ENCODE measurements around the gene STAC2.

Gene STAC2

DNA sequence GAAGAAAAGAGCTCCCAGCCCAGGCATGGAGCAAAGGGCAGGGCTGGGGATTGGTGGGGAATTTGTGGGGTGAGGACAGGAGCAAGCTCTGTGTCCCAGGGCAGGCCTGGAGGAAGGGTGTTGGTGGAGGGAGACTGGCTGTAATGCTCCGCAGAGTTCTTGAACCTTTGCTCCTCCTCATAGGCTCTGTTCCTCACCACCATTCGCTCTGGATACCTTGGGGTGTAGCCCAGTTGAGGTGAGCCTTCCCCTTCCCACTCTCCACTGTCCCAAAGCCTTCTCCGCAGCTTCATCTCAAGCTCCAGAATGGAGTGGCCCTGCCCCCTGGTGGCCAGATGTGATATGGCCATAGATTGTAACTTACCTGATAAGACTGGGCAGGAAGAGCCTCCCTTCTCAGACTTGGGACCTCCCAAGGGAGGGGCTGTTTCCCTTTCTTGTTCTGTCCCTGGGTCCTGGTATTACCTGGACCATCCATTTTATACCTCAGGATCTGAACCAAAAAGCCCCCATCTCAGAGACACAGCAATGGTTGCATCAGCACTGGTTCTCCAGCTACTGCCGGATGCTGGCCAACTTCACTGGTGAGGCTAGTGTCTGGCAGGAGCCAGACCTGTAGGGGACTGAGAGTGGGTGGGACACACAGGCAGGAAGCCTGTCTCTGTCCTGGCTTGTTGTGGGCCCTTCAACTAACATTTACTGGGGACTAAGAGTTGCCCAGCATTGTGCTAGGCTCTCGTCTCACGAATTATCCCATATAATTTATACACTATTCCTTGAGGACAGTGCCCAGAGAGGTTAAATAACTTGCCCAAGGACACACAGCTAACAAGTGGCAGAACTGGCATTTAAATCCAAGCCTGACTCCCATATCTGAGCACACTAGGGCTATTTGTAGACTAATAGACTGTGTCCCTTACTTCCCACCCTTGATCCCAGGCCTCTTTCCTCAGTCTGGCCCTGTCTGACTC lies 19.1 kb upstream of the STAC2 start:
- Histone ChIP-seq H3K27ac (ENCODE audit: low read depth, low read length) (no peak overlapping the region), H3K36me3 (ENCODE audit: control insufficient read depth in 1 of 2, insufficient read depth in 2 of 2, low read length in 2 of 2) (no peaks in the 10 kb centered on the region), H3K4me3 (ENCODE audit: low read depth in 1 of 2, low read length in 2 of 2) (no peak overlapping the region), H3K9me3 (ENCODE audit: control insufficient read depth in 1 of 2, low read length in 2 of 2) (no peaks in the 10 kb centered on the region), H3K4me1 (ENCODE audit: control insufficient read depth in 1 of 2, insufficient read depth in 2 of 2, low read length in 2 of 2) (peaks cover 0 to 4% of the 10 kb centered on the region in 2 donors), H3K27me3 (ENCODE audit: control insufficient read depth in 1 of 2, insufficient read depth in 2 of 2, low read length in 2 of 2) (peaks cover 0 to 1% of the 10 kb centered on the region in 2 donors), H3K9ac (ENCODE audit: low read depth in 1 of 2, low read length in 2 of 2) (no peak overlapping the region)

DNA sequence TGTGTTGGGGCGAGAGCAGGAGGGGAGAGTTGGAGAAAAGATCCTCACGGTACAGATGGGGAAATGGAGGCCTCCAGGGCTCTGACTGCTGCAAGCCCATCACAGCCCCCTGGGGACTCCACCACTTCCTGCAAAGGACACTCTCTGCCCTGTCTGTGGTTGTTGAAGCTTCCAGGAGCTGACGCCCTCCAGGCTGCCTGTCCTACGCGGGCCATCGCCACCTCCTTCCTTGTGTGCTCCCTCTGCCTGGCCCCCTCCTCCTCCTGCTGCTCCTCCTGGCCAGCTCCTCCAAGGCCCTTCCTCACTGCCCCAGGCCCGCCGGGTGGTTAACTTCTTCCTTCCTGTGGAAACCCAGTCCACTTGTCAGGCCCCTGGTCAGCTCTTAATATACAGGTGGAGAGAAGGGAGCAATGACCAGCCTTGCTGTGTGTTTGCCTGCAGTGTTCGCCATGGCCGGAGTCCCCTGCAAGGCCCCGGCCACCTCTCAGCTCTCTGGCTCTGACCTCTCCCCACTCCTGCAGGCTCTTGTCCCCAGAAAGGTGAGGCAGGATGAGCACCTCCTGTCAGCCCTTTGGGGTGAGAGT lies 18.4 kb upstream of the STAC2 start:
- Histone ChIP-seq H3K27ac (ENCODE audit: low read depth, low read length) (no peak overlapping the region), H3K4me3 (ENCODE audit: low read depth in 1 of 2, low read length in 2 of 2) (no peak overlapping the region), H3K36me3 (ENCODE audit: control insufficient read depth in 1 of 2, insufficient read depth in 2 of 2, low read length in 2 of 2) (no peaks in the 10 kb centered on the region), H3K4me1 (ENCODE audit: control insufficient read depth in 1 of 2, insufficient read depth in 2 of 2, low read length in 2 of 2) (peaks cover 0 to 4% of the 10 kb centered on the region in 2 donors), H3K9ac (ENCODE audit: low read depth in 1 of 2, low read length in 2 of 2) (no peak overlapping the region), H3K9me3 (ENCODE audit: control insufficient read depth in 1 of 2, low read length in 2 of 2) (no peaks in the 10 kb centered on the region), H3K27me3 (ENCODE audit: control insufficient read depth in 1 of 2, insufficient read depth in 2 of 2, low read length in 2 of 2) (peaks cover 3 to 8% of the 10 kb centered on the region in 2 donors)

DNA sequence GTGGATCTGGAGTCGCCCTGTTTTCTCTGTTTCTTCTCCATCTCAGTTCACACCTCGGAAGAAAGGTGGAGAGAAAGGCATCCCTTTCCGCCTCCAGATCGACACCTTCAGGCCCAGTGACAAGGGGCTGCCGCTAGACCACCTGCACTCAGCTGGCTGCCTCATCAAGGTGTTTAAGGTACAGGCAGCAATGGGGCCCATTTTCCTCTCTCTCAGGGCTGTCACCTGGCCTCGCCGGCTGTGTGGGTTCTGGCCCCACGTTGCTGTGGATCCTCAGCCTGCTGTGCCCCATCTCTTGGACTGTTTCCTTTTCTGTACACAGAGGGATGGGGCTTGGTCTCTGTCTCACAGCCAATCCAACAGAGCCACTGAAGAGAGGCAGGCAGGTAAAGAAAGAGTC lies 17.4 kb upstream of the STAC2 start:
- no peaks in the 10 kb centered on the region for H3K36me3 ChIP-seq (ENCODE audit: control insufficient read depth in 1 of 2, insufficient read depth in 2 of 2, low read length in 2 of 2)
- H3K9ac ChIP-seq (ENCODE audit: low read depth in 1 of 2, low read length in 2 of 2), result no peak overlapping the region
- H3K4me3 ChIP-seq (ENCODE audit: low read depth in 1 of 2, low read length in 2 of 2), result no peak overlapping the region
- H3K9me3 ChIP-seq (ENCODE audit: control insufficient read depth in 1 of 2, low read length in 2 of 2), result no peaks in the 10 kb centered on the region
- H3K4me1 ChIP-seq (ENCODE audit: control insufficient read depth in 1 of 2, insufficient read depth in 2 of 2, low read length in 2 of 2), result peaks cover 8 to 9% of the 10 kb centered on the region in 2 donors
- no peak overlapping the region for H3K27ac ChIP-seq (ENCODE audit: low read depth, low read length)
- peaks cover 3 to 8% of the 10 kb centered on the region in 2 donors for H3K27me3 ChIP-seq (ENCODE audit: control insufficient read depth in 1 of 2, insufficient read depth in 2 of 2, low read length in 2 of 2)

DNA sequence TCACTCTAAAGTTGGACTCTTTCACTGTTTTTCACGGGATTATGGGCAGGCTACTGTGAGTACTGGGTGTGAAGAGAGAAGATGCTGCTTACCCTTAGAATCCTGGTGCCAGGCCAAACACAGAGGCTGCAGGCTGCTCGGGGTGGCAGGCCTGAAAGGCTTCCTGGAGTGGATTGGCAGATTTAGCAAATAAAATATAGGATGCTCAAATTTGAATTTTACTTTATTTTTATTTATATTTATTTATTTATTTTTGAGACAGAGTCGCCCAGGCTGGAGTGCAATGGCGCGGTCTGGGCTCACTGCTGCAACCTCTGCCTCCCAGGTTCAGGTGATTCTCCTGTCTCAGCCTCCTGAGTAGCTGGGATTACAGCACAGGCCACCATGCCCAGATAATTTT lies 14.9 kb upstream of the STAC2 start:
- Histone ChIP-seq H3K36me3 (ENCODE audit: control insufficient read depth in 1 of 2, insufficient read depth in 2 of 2, low read length in 2 of 2) (no peaks in the 10 kb centered on the region), H3K27me3 (ENCODE audit: control insufficient read depth in 1 of 2, insufficient read depth in 2 of 2, low read length in 2 of 2) (peaks cover 3 to 8% of the 10 kb centered on the region in 2 donors), H3K9me3 (ENCODE audit: control insufficient read depth in 1 of 2, low read length in 2 of 2) (no peaks in the 10 kb centered on the region), H3K9ac (ENCODE audit: low read depth in 1 of 2, low read length in 2 of 2) (no peak overlapping the region), H3K4me3 (ENCODE audit: low read depth in 1 of 2, low read length in 2 of 2) (no peak overlapping the region), H3K4me1 (ENCODE audit: control insufficient read depth in 1 of 2, insufficient read depth in 2 of 2, low read length in 2 of 2) (peaks cover 8 to 9% of the 10 kb centered on the region in 2 donors), H3K27ac (ENCODE audit: low read depth, low read length) (no peak overlapping the region)

DNA sequence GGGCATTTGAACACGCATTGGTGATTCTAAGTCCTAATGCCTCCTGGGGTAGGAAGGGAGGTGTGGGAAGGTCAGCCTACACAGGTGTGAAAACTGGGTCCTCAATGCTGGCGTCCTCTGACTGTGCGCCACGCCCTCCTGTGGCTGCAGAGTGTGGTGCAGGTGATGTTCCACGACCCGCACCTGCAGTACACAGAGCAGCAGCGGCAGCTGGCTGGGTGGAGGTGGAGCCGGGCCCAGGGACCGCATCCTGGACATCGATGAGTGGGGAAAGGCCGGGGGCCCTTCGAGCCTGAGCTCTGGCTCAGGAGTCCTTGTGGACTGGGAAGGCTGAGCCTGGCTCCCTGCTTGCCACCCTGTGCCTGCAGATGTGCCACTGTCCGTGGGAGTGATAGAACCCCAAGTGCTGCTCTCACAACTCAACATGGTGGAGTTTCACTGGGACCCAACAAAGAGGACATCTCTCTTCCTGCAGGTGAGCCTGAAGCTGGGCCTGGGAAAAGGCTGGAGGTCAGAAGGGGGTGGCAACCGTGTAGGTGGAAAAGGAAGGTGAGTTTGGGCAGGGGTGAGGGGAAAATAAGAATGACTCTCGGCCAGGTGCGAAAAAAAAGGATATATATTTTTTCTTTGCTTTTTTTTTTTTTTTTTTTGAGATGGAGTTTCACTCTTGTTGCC lies 14.0 kb upstream of the STAC2 start:
- H3K9me3 ChIP-seq (ENCODE audit: control insufficient read depth in 1 of 2, low read length in 2 of 2), result no peaks in the 10 kb centered on the region
- H3K27me3 ChIP-seq (ENCODE audit: control insufficient read depth in 1 of 2, insufficient read depth in 2 of 2, low read length in 2 of 2), result peaks cover 3 to 8% of the 10 kb centered on the region in 2 donors
- peaks cover 8 to 9% of the 10 kb centered on the region in 2 donors for H3K4me1 ChIP-seq (ENCODE audit: control insufficient read depth in 1 of 2, insufficient read depth in 2 of 2, low read length in 2 of 2)
- H3K9ac ChIP-seq (ENCODE audit: low read depth in 1 of 2, low read length in 2 of 2), result no peak overlapping the region
- no peak overlapping the region for H3K4me3 ChIP-seq (ENCODE audit: low read depth in 1 of 2, low read length in 2 of 2)
- H3K36me3 ChIP-seq (ENCODE audit: control insufficient read depth in 1 of 2, insufficient read depth in 2 of 2, low read length in 2 of 2), result no peaks in the 10 kb centered on the region
- no peak overlapping the region for H3K27ac ChIP-seq (ENCODE audit: low read depth, low read length)

DNA sequence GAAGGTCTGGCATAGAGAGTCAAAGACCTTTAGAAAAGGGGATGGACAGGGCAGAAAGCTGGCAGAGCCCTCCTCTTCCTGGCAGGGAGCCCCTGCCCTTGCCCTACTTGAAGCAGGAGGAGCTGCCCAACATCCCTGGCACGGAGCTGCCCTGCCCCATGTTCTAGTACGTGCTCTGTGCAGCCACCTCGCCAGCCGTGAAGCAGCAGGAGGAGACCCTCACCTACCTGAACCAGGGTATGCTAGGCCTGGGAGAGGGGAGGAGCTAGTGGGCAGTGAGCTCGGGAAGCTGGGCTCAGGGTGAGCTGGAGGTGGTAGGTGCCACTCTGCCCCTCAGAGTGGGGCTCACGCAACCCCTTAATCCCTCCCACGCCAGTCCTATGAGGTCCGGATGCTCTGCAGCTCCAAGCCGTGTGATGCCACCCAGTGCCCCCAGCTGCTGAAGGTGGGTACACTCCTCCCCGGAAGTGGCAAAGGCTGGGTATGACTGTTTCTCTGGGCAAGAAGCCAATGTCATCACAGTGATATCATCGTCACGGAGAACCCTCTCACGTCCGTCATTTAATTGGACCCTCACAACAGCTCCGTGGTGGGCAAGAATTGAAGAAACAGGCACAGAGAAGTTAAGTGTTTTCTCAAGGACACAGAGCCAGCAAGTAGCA lies 12.7 kb upstream of the STAC2 start:
- no peak overlapping the region for H3K27ac ChIP-seq (ENCODE audit: low read depth, low read length)
- H3K4me1 ChIP-seq (ENCODE audit: control insufficient read depth in 1 of 2, insufficient read depth in 2 of 2, low read length in 2 of 2), result peaks cover 5 to 9% of the 10 kb centered on the region in 2 donors
- H3K36me3 ChIP-seq (ENCODE audit: control insufficient read depth in 1 of 2, insufficient read depth in 2 of 2, low read length in 2 of 2), result no peaks in the 10 kb centered on the region
- peaks cover 3 to 8% of the 10 kb centered on the region in 2 donors for H3K27me3 ChIP-seq (ENCODE audit: control insufficient read depth in 1 of 2, insufficient read depth in 2 of 2, low read length in 2 of 2)
- H3K9me3 ChIP-seq (ENCODE audit: control insufficient read depth in 1 of 2, low read length in 2 of 2), result no peaks in the 10 kb centered on the region
- no peak overlapping the region for H3K9ac ChIP-seq (ENCODE audit: low read depth in 1 of 2, low read length in 2 of 2)
- no peak overlapping the region for H3K4me3 ChIP-seq (ENCODE audit: low read depth in 1 of 2, low read length in 2 of 2)

DNA sequence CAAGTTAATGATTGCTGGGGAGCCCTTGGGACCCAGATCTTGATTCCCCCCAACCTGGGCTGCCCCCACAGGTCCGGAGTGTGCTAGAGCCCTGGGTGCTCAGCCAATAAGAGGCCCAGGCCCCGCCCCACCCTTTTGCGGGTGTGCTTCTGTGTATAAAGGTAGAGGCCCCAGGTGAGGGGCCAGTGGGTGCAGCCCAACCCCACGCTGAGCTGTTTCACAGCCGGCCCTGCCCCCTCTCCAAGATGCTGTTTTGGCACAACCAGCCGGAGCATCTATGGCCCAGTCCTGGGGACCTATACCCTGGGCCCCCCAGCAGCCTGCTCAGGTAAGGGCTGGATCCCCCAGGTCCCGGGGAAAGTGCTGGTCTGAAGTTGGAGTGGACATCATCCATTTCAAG lies 11.8 kb upstream of the STAC2 start:
- Histone ChIP-seq H3K9me3 (ENCODE audit: control insufficient read depth in 1 of 2, low read length in 2 of 2) (no peaks in the 10 kb centered on the region), H3K27ac (ENCODE audit: low read depth, low read length) (no peak overlapping the region)

DNA sequence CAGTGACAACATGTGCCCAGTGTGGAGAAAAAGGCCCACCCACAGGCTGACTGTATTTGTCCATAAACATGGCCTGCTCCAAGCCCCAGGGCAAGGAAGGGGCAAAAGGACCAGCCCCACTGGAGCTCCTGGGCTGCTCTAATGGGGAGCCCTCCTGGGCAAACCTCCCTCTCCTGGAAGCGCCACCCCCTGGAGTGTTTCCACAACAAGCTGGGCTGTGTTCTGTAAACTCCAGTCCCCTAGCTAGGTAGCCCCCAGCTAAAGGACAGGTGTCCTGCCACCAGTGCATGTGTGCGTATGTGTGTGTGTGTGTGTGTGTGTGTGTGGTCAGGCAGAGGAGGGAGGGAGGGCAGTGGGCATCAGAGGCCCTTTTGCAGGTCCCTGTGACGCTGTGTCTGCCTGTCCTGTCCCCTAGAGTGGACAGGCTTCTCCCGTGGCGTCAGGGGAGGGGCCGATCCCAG lies 11.3 kb upstream of the STAC2 start:
- Histone ChIP-seq H3K4me1 (ENCODE audit: control insufficient read depth in 1 of 2, insufficient read depth in 2 of 2, low read length in 2 of 2) (peaks cover 5 to 11% of the 10 kb centered on the region in 2 donors), H3K9me3 (ENCODE audit: control insufficient read depth in 1 of 2, low read length in 2 of 2) (no peaks in the 10 kb centered on the region), H3K27me3 (ENCODE audit: control insufficient read depth in 1 of 2, insufficient read depth in 2 of 2, low read length in 2 of 2) (peaks cover 10 to 13% of the 10 kb centered on the region in 2 donors), H3K4me3 (ENCODE audit: low read depth in 1 of 2, low read length in 2 of 2) (no peak overlapping the region), H3K36me3 (ENCODE audit: control insufficient read depth in 1 of 2, insufficient read depth in 2 of 2, low read length in 2 of 2) (no peaks in the 10 kb centered on the region), H3K27ac (ENCODE audit: low read depth, low read length) (no peak overlapping the region), H3K9ac (ENCODE audit: low read depth in 1 of 2, low read length in 2 of 2) (no peak overlapping the region)

More for the DNA sequence above, 11.8 kb upstream of the STAC2 start:
- Histone ChIP-seq H3K27me3 (ENCODE audit: control insufficient read depth in 1 of 2, insufficient read depth in 2 of 2, low read length in 2 of 2) (peaks cover 8% of the 10 kb centered on the region in 2 donors), H3K4me3 (ENCODE audit: low read depth in 1 of 2, low read length in 2 of 2) (no peak overlapping the region), H3K36me3 (ENCODE audit: control insufficient read depth in 1 of 2, insufficient read depth in 2 of 2, low read length in 2 of 2) (no peaks in the 10 kb centered on the region), H3K9ac (ENCODE audit: low read depth in 1 of 2, low read length in 2 of 2) (no peak overlapping the region), H3K4me1 (ENCODE audit: control insufficient read depth in 1 of 2, insufficient read depth in 2 of 2, low read length in 2 of 2) (peaks cover 5 to 9% of the 10 kb centered on the region in 2 donors)

DNA sequence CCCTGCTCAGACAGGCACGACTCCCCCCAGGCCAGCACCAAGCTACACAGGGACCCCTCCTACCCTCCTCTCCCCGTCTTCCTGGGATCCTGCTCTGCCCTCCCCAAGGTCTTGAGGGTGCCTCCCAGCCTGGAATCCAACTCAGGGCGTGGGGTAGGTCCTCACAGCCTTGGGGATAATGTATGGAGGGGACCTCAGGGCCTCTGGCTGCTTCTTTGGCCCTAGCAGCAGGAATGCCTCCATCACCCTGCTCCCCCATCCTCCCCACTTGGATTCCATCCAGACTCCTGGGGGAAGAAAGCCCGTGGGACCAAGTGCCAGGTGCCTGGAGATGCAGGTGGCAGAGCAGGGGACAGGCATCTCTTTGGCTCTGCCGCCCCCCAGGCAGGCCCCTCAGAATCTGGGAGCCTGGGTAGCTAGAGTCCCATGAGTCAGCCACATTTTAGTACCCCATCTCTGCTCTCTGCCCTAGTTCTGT lies 10.7 kb upstream of the STAC2 start:
- Histone ChIP-seq H3K9me3 (ENCODE audit: control insufficient read depth in 1 of 2, low read length in 2 of 2) (no peaks in the 10 kb centered on the region), H3K27me3 (ENCODE audit: control insufficient read depth in 1 of 2, insufficient read depth in 2 of 2, low read length in 2 of 2) (peaks cover 15 to 17% of the 10 kb centered on the region in 2 donors), H3K9ac (ENCODE audit: low read depth in 1 of 2, low read length in 2 of 2) (no peak overlapping the region), H3K4me3 (ENCODE audit: low read depth in 1 of 2, low read length in 2 of 2) (no peak overlapping the region), H3K27ac (ENCODE audit: low read depth, low read length) (no peak overlapping the region), H3K36me3 (ENCODE audit: control insufficient read depth in 1 of 2, insufficient read depth in 2 of 2, low read length in 2 of 2) (no peaks in the 10 kb centered on the region), H3K4me1 (ENCODE audit: control insufficient read depth in 1 of 2, insufficient read depth in 2 of 2, low read length in 2 of 2) (peaks cover 5 to 14% of the 10 kb centered on the region in 2 donors)
